CD4-positive, alpha-beta T cell treated with Interleukin-17A for 4 hours (primary cell): ENCODE measurements around the gene REC8.
A peak's percentile ranks its signal among the peaks of the same experiment; 100 is the strongest.

Experiments used
- DNase-seq: peaks from one replicate; pipeline ENCODE4 v3.0.0-alpha.2; 2020; ENCODE audit warnings: mixed read lengths

REC8 gene

GRCh38 chr14:24139272-24139934 is 32.5 kb upstream of the REC8 start:
- peak; percentile 23 for DNase-seq

- DNase-seq, result peak; percentile 99
These were observed 30.6 kb upstream of the REC8 start, which contains the start of gene EMC9 for GRCh38 chr14:24141097-24141880. EMC9 (minus strand) TSS chr14:24141591; CDS start chr14:24141304, 287 bp downstream.

GRCh38 chr14:24143511-24143910 is 28.4 kb upstream of the REC8 start:
- DNase-seq, result no peak

GRCh38 chr14:24144451-24144850 is 27.4 kb upstream of the REC8 start:
- no peak for DNase-seq

GRCh38 chr14:24145219-24145618 is 26.7 kb upstream of the REC8 start:
- DNase-seq, result no peak

- no peak for DNase-seq
These were observed 26.0 kb upstream of the REC8 start for GRCh38 chr14:24145690-24146452.

- DNase-seq, result peak; percentile 90
These were observed 25.4 kb upstream of the REC8 start, which contains the start of gene PSME2 for GRCh38 chr14:24146453-24146977. PSME2 (minus strand) TSS chr14:24146610; CDS start chr14:24146581, 29 bp downstream.

GRCh38 chr14:24146978-24147760 is 24.7 kb upstream of the REC8 start, which contains the start of gene RNF31:
RNF31 (plus strand) TSS chr14:24147498; CDS start chr14:24147699, 201 bp downstream.
- peak; percentile 99 for DNase-seq

- no peak for DNase-seq
These were observed 24.0 kb upstream of the REC8 start for GRCh38 chr14:24147761-24148428.

GRCh38 chr14:24149302-24149969 is 22.4 kb upstream of the REC8 start:
- no peak for DNase-seq

GRCh38 chr14:24150061-24150460 is 21.8 kb upstream of the REC8 start:
- DNase-seq, result no peak

GRCh38 chr14:24150567-24150966 is 21.3 kb upstream of the REC8 start:
- no peak for DNase-seq

- no peak for DNase-seq
These were observed 20.9 kb upstream of the REC8 start for GRCh38 chr14:24150993-24151392.

GRCh38 chr14:24151404-24152080 is 20.3 kb upstream of the REC8 start:
- no peak for DNase-seq

- no peak for DNase-seq
These were observed 16.8 kb upstream of the REC8 start for GRCh38 chr14:24155100-24155499.

- no peak for DNase-seq
These were observed 15.0 kb upstream of the REC8 start for GRCh38 chr14:24156840-24157239.

GRCh38 chr14:24157331-24157730 is 14.5 kb upstream of the REC8 start:
- DNase-seq, result no peak

- no peak for DNase-seq
These were observed 11.9 kb upstream of the REC8 start for GRCh38 chr14:24159777-24160498.

- no peak for DNase-seq
These were observed 11.4 kb upstream of the REC8 start for GRCh38 chr14:24160499-24160849.
